Adipocyte (in vitro differentiated cells): ENCODE results near the gene ASPM.
"Not testable (repeated sequence)": the region's sequence is repeated elsewhere in the genome, so short reads cannot be mapped to it uniquely, and the experiment has no call there.

Source experiments
- DNase-seq: peaks from one replicate; pipeline ENCODE4 v3.0.0-alpha.2; 2015; ENCODE audit warnings: low read depth
- H3K27me3 ChIP-seq: replicated peaks from 2 replicates; pipeline ENCODE4 v1.7.0; 2013; ENCODE audit warnings: mild to moderate bottlenecking, low read length, moderate library complexity; ENCODE audit not compliant: control insufficient read depth, insufficient read depth
- H3K36me3 ChIP-seq: 2 replicates; pipeline ENCODE4 v1.7.0; 2013; ENCODE audit warnings: low read length, mild to moderate bottlenecking, moderate library complexity; ENCODE audit not compliant: control insufficient read depth, insufficient read depth, severe bottlenecking
- H3K4me1 ChIP-seq: 2 replicates; pipeline ENCODE4 v1.7.0; 2013; ENCODE audit warnings: mild to moderate bottlenecking, low read length, moderate library complexity; ENCODE audit not compliant: control insufficient read depth, insufficient read depth
- H3K4me3 ChIP-seq: 2 replicates; pipeline ENCODE4 v1.7.0; 2013; ENCODE audit warnings: mild to moderate bottlenecking, low read length, moderate library complexity
- H3K9ac ChIP-seq: 2 replicates; pipeline ENCODE4 v1.7.0; 2013; ENCODE audit warnings: mild to moderate bottlenecking, low read length, moderate library complexity
- H3K9me3 ChIP-seq: 2 replicates; pipeline ENCODE4 v1.7.0; 2013; ENCODE audit warnings: mild to moderate bottlenecking, low read length, moderate library complexity; ENCODE audit not compliant: control insufficient read depth

Gene ASPM

DNA sequence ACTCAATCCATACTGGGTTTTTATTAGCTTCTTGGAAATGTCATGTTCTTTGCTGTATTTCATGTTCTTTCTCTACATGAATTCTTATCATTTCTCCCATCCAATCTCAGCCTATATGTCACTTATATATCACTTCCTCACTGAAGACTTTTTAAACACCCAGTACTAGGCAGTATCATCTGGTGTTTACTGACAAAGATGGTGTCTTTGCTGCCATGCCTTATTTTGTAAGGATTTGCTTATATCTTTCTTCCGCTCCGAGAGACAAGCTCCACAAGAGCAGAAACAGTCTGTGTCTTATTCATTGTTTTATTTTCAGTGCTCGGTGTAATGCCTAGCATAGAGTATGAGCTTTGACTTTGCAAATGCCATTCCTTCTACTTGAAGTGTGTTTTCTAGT lies 109.6 kb downstream of the ASPM start:
- Histone ChIP-seq H3K27me3 (no peaks in the 10 kb centered on the region), H3K4me1 (peaks cover 8% of the 10 kb centered on the region), H3K9me3 (no peaks in the 10 kb centered on the region), H3K4me3 (no peak overlapping the region), H3K9ac (no peak overlapping the region), H3K36me3 (no peaks in the 10 kb centered on the region)
- DNase-seq, result no peak

DNA sequence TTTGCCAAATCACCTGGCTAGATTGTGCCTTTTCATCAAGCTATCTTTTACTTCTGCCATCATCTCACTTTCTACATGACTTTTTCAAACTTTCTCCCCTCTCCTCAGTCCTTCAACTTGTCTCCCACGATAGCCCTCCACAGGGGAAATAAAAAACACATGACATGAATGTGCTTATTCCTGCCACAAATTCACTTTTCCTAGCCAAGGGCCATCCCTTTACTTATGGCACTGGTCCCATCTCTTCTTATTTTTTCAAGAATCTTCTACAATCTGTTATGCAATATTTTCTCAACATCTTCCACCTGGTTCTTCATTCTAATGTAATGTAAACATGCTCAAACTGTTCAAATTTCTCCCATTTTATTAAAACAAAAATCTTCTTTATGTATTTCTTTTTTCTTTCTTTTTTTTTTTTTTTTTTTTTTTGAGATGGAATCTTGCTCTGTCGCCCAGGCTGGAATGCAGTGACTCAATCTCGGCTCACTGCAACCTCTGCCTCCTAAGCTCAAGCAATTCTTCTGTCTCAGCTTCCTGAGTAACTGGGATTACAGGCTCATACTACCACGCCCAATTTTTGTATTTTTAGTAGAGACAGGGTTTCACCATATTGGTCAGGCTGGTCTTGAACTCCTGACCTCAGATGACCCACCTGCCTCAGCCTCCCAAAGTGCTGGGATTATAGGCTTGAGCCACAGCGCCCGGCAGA lies 111.7 kb downstream of the ASPM start:
- not testable (repeated sequence) for H3K27me3 ChIP-seq, H3K9ac ChIP-seq, H3K9me3 ChIP-seq, H3K36me3 ChIP-seq
- peak overlapping the region; percentile 21 for H3K4me3 ChIP-seq
- DNase-seq, result peak; percentile 56
- H3K4me1 ChIP-seq, result peaks cover 13% of the 10 kb centered on the region
